CD14-positive monocyte (primary cell): ENCODE data around the gene LRRK1. TPM values are rescaled to one million over a fixed set of nuclear protein-coding genes. Genes with fewer than 3 reads are reported as not detected.

Experiments used
- DNase-seq, 3 donors: peaks; one replicate each; pipeline ENCODE4 v3.0.0-alpha.2; 2011 to 2022
- H2AFZ ChIP-seq: 2 replicates; pipeline ENCODE4 v1.6.0; 2012; ENCODE audit warnings: mild to moderate bottlenecking, low read depth, low read length, inconsistent platforms; ENCODE audit not compliant: insufficient read depth, poor library complexity, severe bottlenecking
- H3K27ac ChIP-seq, 2 donors: 1 replicate in 1 of 2; 2 replicates in 1 of 2; pipeline ENCODE4 v1.5.1; 2012 to 2013; ENCODE audit warnings: low read length in 2 of 2, control low read depth in 1 of 2, inconsistent platforms in 1 of 2, low read depth in 1 of 2, mild to moderate bottlenecking in 1 of 2
- H3K27me3 ChIP-seq, 2 donors: one replicate each; pipeline versions ENCODE4 v1.6.0 to v1.6.1; 2011 to 2013; ENCODE audit warnings: low read length in 2 of 2; ENCODE audit not compliant: control insufficient read depth in 2 of 2, insufficient read depth in 2 of 2
- H3K36me3 ChIP-seq, 2 donors: replicated peaks in 1 of 2; 1 replicate in 1 of 2; 2 replicates in 1 of 2; pipeline versions ENCODE4 v1.5.1 to v1.6.1; 2012 to 2013; ENCODE audit warnings: low read length in 2 of 2, control low read depth in 1 of 2, inconsistent platforms in 1 of 2, mild to moderate bottlenecking in 1 of 2; ENCODE audit not compliant: insufficient read depth in 2 of 2, control insufficient read depth in 1 of 2
- H3K4me1 ChIP-seq, 2 donors: 1 replicate in 1 of 2; 2 replicates in 1 of 2; pipeline versions ENCODE4 v1.5.1 to v1.6.1; 2012 to 2013; ENCODE audit warnings: low read length in 2 of 2, control low read depth in 1 of 2, inconsistent platforms in 1 of 2, mild to moderate bottlenecking in 1 of 2, moderate library complexity in 1 of 2; ENCODE audit not compliant: insufficient read depth in 2 of 2, control insufficient read depth in 1 of 2
- H3K4me2 ChIP-seq: replicated peaks from 2 replicates; pipeline ENCODE3; 2012; ENCODE audit warnings: low read length, moderate library complexity, mild to moderate bottlenecking; ENCODE audit not compliant: poor library complexity, severe bottlenecking; ENCODE audit errors: extremely low read depth
- H3K4me3 ChIP-seq, 3 experiments: fragments of 200-600 bp in 1 of 3; sonication (generic) in 1 of 3; replicated peaks in 1 of 3; 1 replicate in 2 of 3; 2 replicates in 1 of 3; pipeline ENCODE4 v1.5.1; 2011 to 2013; ENCODE audit warnings: low read length in 3 of 3, mild to moderate bottlenecking in 3 of 3, control low read depth in 2 of 3, low read depth in 2 of 3, inconsistent platforms in 1 of 3, moderate library complexity in 1 of 3
- H3K79me2 ChIP-seq: 2 replicates; pipeline ENCODE4 v1.6.0; 2012; ENCODE audit warnings: mild to moderate bottlenecking, control low read depth, inconsistent platforms, low read length, moderate library complexity; ENCODE audit not compliant: insufficient read depth
- H3K9ac ChIP-seq: 2 replicates; pipeline ENCODE4 v1.6.0; 2017; ENCODE audit warnings: low read length, mild to moderate bottlenecking; ENCODE audit not compliant: insufficient read depth, poor library complexity, severe bottlenecking
- H3K9me3 ChIP-seq, 2 donors: replicated peaks in 1 of 2; 1 replicate in 1 of 2; 2 replicates in 1 of 2; pipeline versions ENCODE4 v1.5.1 to v1.6.1; 2012 to 2013; ENCODE audit warnings: low read length in 2 of 2, control low read depth in 1 of 2; ENCODE audit not compliant: control insufficient read depth in 1 of 2, insufficient read depth in 1 of 2
- H4K20me1 ChIP-seq: 2 replicates; pipeline ENCODE4 v1.6.0; 2012; ENCODE audit warnings: mild to moderate bottlenecking, low read length, control low read depth, moderate library complexity; ENCODE audit not compliant: insufficient read depth
- H3K27ac Mint-ChIP-seq, 7 donors: one replicate each; pipeline ENCODE4 v1.8.0; 2020; ENCODE audit warnings: mild to moderate bottlenecking in 7 of 7, mixed read lengths in 7 of 7, moderate library complexity in 6 of 7, inconsistent platforms in 2 of 7
- H3K27me3 Mint-ChIP-seq, 3 donors: one replicate each; pipeline ENCODE4 v1.8.0; 2021 to 2022; ENCODE audit warnings: low read depth in 3 of 3, mild to moderate bottlenecking in 3 of 3, mixed read lengths in 3 of 3, moderate library complexity in 3 of 3, inconsistent platforms in 1 of 3
- H3K36me3 Mint-ChIP-seq, 2 donors: one replicate each; pipeline ENCODE4 v1.8.0; 2020; ENCODE audit warnings: mixed read lengths in 2 of 2, inconsistent platforms in 1 of 2, mild to moderate bottlenecking in 1 of 2
- H3K4me1 Mint-ChIP-seq: one replicate; pipeline ENCODE4 v1.8.0; 2020; ENCODE audit warnings: mild to moderate bottlenecking, mixed read lengths
- H3K4me3 Mint-ChIP-seq, 2 donors: one replicate each; pipeline ENCODE4 v1.8.0; 2020; ENCODE audit warnings: mild to moderate bottlenecking in 2 of 2, mixed read lengths in 2 of 2, moderate library complexity in 1 of 2
- H3K9me3 Mint-ChIP-seq, 7 donors: one replicate each; pipeline ENCODE4 v1.8.0; 2020 to 2022; ENCODE audit warnings: mixed read lengths in 7 of 7, mild to moderate bottlenecking in 6 of 7, moderate library complexity in 6 of 7, inconsistent platforms in 2 of 7
- WGBS: methylation state at CpG from one replicate; pipeline ENCODE4 v1.1.5; 2013; ENCODE audit warnings: missing lambda C conversion rate; ENCODE audit not compliant: insufficient coverage; 5-methylcytosine and 5-hydroxymethylcytosine counted together
- intact Hi-C, 2 donors: fragments of 100-400 bp; cut with micrococcal nuclease; formaldehyde crosslinking; loops; one replicate each; pipeline versions ENCODE4 v1.15.0 to v1.15.1; 2023
- polyA plus RNA-seq, 3 donors: library from polyadenylated mRNA; depleted of rRNA in 1 of 3; unstranded in 2 of 3; stranded (reverse) in 1 of 3; fragments of 300-500 nt in 2 of 3; fragments of >200 nt in 1 of 3; fragmentation: Illumina TruSeq in 2 of 3; gene quantifications; 1 replicate in 2 of 3; 2 replicates in 1 of 3; pipeline ENCODE4 v1.2.3, GENCODE V29; 2012 to 2021
- TF ChIP-seq, protein P1 (sequence below): fragments of 200-600 bp; IDR thresholded peaks from one replicate; pipeline ENCODE4 v1.8.0; 2022; ENCODE audit warnings: antibody characterized with exemption, mild to moderate bottlenecking

LRRK1 gene
- polyA plus RNA-seq, 3 donors = 1.7 to 18.9 (median 5.4) TPM

DNA sequence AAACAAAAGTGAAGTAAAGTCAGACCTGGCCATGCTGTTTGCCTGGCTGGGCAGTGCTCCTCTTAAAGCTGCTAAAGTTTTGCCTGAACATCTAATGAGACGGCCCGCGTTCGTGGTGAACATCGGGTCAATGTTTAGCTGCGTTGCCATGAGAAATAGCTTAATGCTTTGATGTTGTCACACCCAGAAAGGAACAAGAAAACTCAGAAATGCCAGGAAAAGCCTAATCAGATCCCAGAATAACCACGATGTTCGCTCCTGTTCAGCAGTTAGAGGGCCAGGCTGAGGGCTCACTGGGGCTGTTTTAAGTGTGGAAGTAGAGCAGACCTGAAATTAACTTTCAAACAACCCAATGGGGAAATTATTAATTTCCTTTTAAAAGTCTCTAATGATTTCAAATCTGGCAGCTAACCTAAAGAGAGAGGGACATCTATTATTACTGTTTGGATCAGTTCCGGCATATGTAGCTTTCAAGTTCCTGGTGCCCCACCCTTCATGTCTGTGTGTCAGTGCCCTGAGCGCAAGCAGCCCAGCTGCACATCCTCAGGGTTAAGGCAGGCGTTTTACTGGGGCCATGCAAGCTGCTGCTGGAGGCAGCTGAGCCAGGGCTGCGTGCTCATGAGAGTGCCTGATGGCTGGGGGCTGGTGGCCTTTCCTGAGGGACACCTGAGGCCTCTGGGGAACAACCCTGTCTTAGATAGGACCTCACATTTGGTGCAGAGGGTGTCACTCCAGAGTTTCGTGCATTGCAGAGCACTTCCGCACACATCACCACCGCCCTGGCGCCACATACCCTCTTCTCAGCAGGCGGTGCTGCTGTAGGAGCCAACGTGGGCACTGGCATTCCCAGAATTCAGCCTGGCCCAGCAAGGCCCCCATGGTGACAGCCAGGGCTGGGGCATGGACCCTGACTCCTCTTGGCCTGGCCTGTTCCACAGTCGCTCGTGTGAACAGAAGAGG is 76.6 kb downstream of the LRRK1 start:
- Histone ChIP-seq H3K9me3 (no peaks in the 10 kb centered on the region), H4K20me1 (no peaks in the 10 kb centered on the region), H3K36me3 (peaks cover 32 to 78% of the 10 kb centered on the region in 2 donors), H3K4me1 (no peaks in the 10 kb centered on the region), H2AFZ (no peak overlapping the region), H3K4me2 (no peak overlapping the region), H3K27ac (no peak overlapping the region), H3K9ac (no peak overlapping the region), H3K4me3 (no peak overlapping the region), H3K79me2 (no peaks in the 10 kb centered on the region), H3K27me3 (no peaks in the 10 kb centered on the region)
- intact Hi-C loops = no loop called here
- TF ChIP-seq, protein P1, sequence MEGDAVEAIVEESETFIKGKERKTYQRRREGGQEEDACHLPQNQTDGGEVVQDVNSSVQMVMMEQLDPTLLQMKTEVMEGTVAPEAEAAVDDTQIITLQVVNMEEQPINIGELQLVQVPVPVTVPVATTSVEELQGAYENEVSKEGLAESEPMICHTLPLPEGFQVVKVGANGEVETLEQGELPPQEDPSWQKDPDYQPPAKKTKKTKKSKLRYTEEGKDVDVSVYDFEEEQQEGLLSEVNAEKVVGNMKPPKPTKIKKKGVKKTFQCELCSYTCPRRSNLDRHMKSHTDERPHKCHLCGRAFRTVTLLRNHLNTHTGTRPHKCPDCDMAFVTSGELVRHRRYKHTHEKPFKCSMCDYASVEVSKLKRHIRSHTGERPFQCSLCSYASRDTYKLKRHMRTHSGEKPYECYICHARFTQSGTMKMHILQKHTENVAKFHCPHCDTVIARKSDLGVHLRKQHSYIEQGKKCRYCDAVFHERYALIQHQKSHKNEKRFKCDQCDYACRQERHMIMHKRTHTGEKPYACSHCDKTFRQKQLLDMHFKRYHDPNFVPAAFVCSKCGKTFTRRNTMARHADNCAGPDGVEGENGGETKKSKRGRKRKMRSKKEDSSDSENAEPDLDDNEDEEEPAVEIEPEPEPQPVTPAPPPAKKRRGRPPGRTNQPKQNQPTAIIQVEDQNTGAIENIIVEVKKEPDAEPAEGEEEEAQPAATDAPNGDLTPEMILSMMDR = no peak
- no peaks in the 10 kb centered on the region for H3K27me3 Mint-ChIP-seq
- no peak overlapping the region for H3K4me3 Mint-ChIP-seq
- WGBS = 98% methylated on average over 17 of the region's 20 CpGs
- peaks cover 67 to 73% of the 10 kb centered on the region in 2 donors for H3K36me3 Mint-ChIP-seq
- H3K9me3 Mint-ChIP-seq = no peaks in the 10 kb centered on the region
- H3K27ac Mint-ChIP-seq = no peak overlapping the region
- DNase-seq = no peak
- H3K4me1 Mint-ChIP-seq = peaks cover 4% of the 10 kb centered on the region

DNA sequence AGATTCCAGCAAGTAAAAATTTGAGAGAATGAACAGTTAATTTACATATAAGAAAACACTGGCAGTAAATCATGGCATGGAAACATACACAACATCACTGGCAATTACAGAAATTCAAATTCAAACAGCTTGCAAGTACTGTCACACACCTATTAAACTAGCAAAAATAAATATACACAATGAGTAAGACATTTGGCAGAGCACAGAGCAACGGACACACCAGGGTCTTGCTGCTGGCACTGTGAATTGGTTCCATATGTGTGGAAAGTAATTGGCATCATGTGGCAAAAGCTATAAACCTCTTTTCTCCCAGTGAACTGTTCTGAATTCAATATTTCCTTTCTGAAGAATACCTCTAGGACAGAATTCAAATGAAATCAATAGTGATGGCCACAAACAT is 78.3 kb downstream of the LRRK1 start:
- Mint-ChIP-seq H3K4me1 (peaks cover 4% of the 10 kb centered on the region), H3K9me3 (no peaks in the 10 kb centered on the region), H3K4me3 (no peak overlapping the region), H3K36me3 (peaks cover 75 to 79% of the 10 kb centered on the region in 2 donors), H3K27ac (no peak overlapping the region), H3K27me3 (no peaks in the 10 kb centered on the region)
- no CpG with 5 or more reads among the region's 1 CpG for WGBS
- intact Hi-C loops = no loop called here
- TF ChIP-seq, protein P1 = no peak
- no peaks in the 10 kb centered on the region for H4K20me1 ChIP-seq
- no peak overlapping the region for H3K4me3 ChIP-seq
- H3K27me3 ChIP-seq = no peaks in the 10 kb centered on the region
- H3K79me2 ChIP-seq = no peaks in the 10 kb centered on the region
- peaks cover 37 to 81% of the 10 kb centered on the region in 2 donors for H3K36me3 ChIP-seq
- DNase-seq = no peak
- H3K27ac ChIP-seq = no peak overlapping the region
- no peak overlapping the region for H3K9ac ChIP-seq
- no peaks in the 10 kb centered on the region for H3K4me1 ChIP-seq
- H3K9me3 ChIP-seq = no peaks in the 10 kb centered on the region
- no peak overlapping the region for H2AFZ ChIP-seq
- H3K4me2 ChIP-seq = no peak overlapping the region
